Activated T-cell treated with anti-CD3 and anti-CD28 coated beads for 48 hours (primary cell): Measurements from ENCODE around the gene TMIGD1.
A peak's percentile ranks its signal among the peaks of the same experiment; 100 is the strongest.

ENCODE experiments used
- DNase-seq: peaks from one replicate; pipeline ENCODE4 v3.0.0-alpha.2; 2020; ENCODE audit warnings: low read depth

The TMIGD1 gene

GRCh38 chr17:30290696-30291542, 42.9 kb downstream of the TMIGD1 start:
- DNase-seq, result peak; percentile 26

- DNase-seq, result no peak
Measured at GRCh38 chr17:30290077-30290476, 43.8 kb downstream of the TMIGD1 start.

GRCh38 chr17:30279156-30279555, 54.7 kb downstream of the TMIGD1 start:
- no peak for DNase-seq

GRCh38 chr17:30278032-30278431, 55.8 kb downstream of the TMIGD1 start:
- no peak for DNase-seq

- DNase-seq, result no peak
Measured at GRCh38 chr17:30275911-30276310, 57.9 kb downstream of the TMIGD1 start.

- no peak for DNase-seq
Measured at GRCh38 chr17:30274887-30275286, 59.0 kb downstream of the TMIGD1 start.

GRCh38 chr17:30273373-30273772, 60.5 kb downstream of the TMIGD1 start:
- DNase-seq, result no peak

- no peak for DNase-seq
Measured at GRCh38 chr17:30271102-30271501, 62.8 kb downstream of the TMIGD1 start.

- no peak for DNase-seq
Measured at GRCh38 chr17:30267625-30268024, 66.2 kb downstream of the TMIGD1 start.
